ENCODE data around the gene TGM6. TPM values are rescaled to one million over a fixed set of nuclear protein-coding genes. Genes with fewer than 3 reads are reported as not detected.

TGM6 gene
- total RNA-seq, 1 donor from 2014 or later, result not detected

GRCh38 chr20:2363587-2363986 lies 17.1 kb upstream of the TGM6 start:
- no peaks in the 10 kb centered on the region for H3K27me3 ChIP-seq
- ATAC-seq (no peak), DNase-seq (no peak)
- no peak overlapping the region for H3K4me3 ChIP-seq
- H3K36me3 ChIP-seq, result no peaks in the 10 kb centered on the region
- intact Hi-C loops (cut with DNase I), result no loop called here
- no peak overlapping the region for H3K27ac ChIP-seq
- TF ChIP-seq CTCF (IDR thresholded peaks at IDR 0.05), result no peak
- H3K9me3 ChIP-seq, result peaks cover 9% of the 10 kb centered on the region
- no peaks in the 10 kb centered on the region for H3K4me1 ChIP-seq

- no peaks in the 10 kb centered on the region for H3K27me3 ChIP-seq
- no peak overlapping the region for H3K4me3 ChIP-seq
- ATAC-seq (no peak), DNase-seq (no peak)
- no peaks in the 10 kb centered on the region for H3K36me3 ChIP-seq
- no peaks in the 10 kb centered on the region for H3K4me1 ChIP-seq
- H3K9me3 ChIP-seq, result peaks cover 9% of the 10 kb centered on the region
- no peak for TF ChIP-seq CTCF (IDR thresholded peaks at IDR 0.05)
- H3K27ac ChIP-seq, result no peak overlapping the region
- intact Hi-C loops (cut with DNase I), result no loop called here
Measured at GRCh38 chr20:2364044-2364443, 16.7 kb upstream of the TGM6 start.

- H3K9me3 ChIP-seq, result peaks cover 9% of the 10 kb centered on the region
- H3K4me3 ChIP-seq, result no peak overlapping the region
- TF ChIP-seq CTCF (IDR thresholded peaks at IDR 0.05), result no peak
- no peaks in the 10 kb centered on the region for H3K36me3 ChIP-seq
- intact Hi-C loops (cut with DNase I), result no loop called here
- no peak overlapping the region for H3K27ac ChIP-seq
- DNase-seq, result no peak
- no peak for ATAC-seq
- no peaks in the 10 kb centered on the region for H3K27me3 ChIP-seq
- no peaks in the 10 kb centered on the region for H3K4me1 ChIP-seq
Measured at GRCh38 chr20:2365091-2365490, 15.6 kb upstream of the TGM6 start.

- no peak for TF ChIP-seq CTCF (IDR thresholded peaks at IDR 0.05)
- H3K27me3 ChIP-seq, result peaks cover 5% of the 10 kb centered on the region
- ATAC-seq (no peak), DNase-seq (no peak)
- intact Hi-C loops (cut with DNase I), result no loop called here
- H3K4me3 ChIP-seq, result no peak overlapping the region
- H3K4me1 ChIP-seq, result no peaks in the 10 kb centered on the region
- peaks cover 9% of the 10 kb centered on the region for H3K9me3 ChIP-seq
- H3K27ac ChIP-seq, result no peak overlapping the region
- no peaks in the 10 kb centered on the region for H3K36me3 ChIP-seq
Measured at GRCh38 chr20:2365666-2366065, 15.0 kb upstream of the TGM6 start.

GRCh38 chr20:2368621-2369020 lies 12.1 kb upstream of the TGM6 start:
- ATAC-seq, result no peak
- H3K4me1 ChIP-seq, result no peaks in the 10 kb centered on the region
- H3K27me3 ChIP-seq, result peaks cover 26% of the 10 kb centered on the region
- intact Hi-C loops (cut with DNase I), result no loop called here
- no peaks in the 10 kb centered on the region for H3K9me3 ChIP-seq
- H3K36me3 ChIP-seq, result no peaks in the 10 kb centered on the region
- no peak for TF ChIP-seq CTCF (IDR thresholded peaks at IDR 0.05)
- DNase-seq, result no peak
- no peak overlapping the region for H3K4me3 ChIP-seq
- H3K27ac ChIP-seq, result no peak overlapping the region

GRCh38 chr20:2373098-2373497 lies 7.6 kb upstream of the TGM6 start:
- H3K9me3 ChIP-seq, result no peaks in the 10 kb centered on the region
- no peak overlapping the region for H3K27ac ChIP-seq
- H3K36me3 ChIP-seq, result no peaks in the 10 kb centered on the region
- no peaks in the 10 kb centered on the region for H3K4me1 ChIP-seq
- no peak for ATAC-seq
- no peak for TF ChIP-seq CTCF (IDR thresholded peaks at IDR 0.05)
- intact Hi-C loops (cut with DNase I), result no loop called here
- peaks cover 26% of the 10 kb centered on the region for H3K27me3 ChIP-seq
- no peak overlapping the region for H3K4me3 ChIP-seq
- DNase-seq, result no peak
